Left hindlimb (tissue), 1 donor: ENCODE results near the gene AKIRIN1.
"Not testable (repeated sequence)": the region's sequence is repeated elsewhere in the genome, so short reads cannot be mapped to it uniquely, and the experiment has no call there.

Experiments used
- DNase-seq: peaks from one replicate; pipeline ENCODE4 v3.0.0-alpha.2; 2018

AKIRIN1 gene, protein sequence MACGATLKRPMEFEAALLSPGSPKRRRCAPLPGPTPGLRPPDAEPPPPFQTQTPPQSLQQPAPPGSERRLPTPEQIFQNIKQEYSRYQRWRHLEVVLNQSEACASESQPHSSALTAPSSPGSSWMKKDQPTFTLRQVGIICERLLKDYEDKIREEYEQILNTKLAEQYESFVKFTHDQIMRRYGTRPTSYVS

GRCh38 chr1:38990738-38991637 lies at the start of gene AKIRIN1:
Gene AKIRIN1, plus strand, starts transcription at chr1:38991276. Its CDS starts 105 bp downstream, at chr1:38991381.
- peak; percentile 99 for DNase-seq

DNA sequence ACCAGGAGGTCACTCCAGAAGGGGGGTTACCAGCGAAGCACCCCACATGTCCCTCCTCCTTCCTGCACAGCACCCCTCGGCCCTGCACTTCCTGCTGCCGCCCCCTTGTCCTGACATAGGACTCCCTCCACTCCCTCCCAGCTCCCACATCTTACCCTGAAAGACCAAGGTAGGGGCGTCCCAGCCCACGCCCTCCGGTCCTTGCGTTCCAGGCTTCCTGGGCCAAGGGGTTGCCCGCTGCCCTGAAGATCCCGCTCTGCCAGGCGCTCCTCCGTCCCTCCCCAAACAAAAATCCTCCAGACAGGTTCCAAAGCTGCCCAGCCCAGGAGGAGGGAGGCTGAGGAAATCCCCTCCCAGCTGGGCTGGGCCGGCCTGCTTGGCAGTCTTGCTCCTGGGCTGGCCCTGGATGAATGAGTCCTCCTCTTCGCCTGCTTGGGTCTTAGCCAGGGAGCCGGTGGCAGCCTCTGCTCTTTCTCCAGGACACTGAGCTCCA lies 49.5 kb upstream of the AKIRIN1 start, which contains the start of gene RHBDL2:
RHBDL2 (minus strand) TSS at position 304 of the 493 bp plus-strand sequence. CDS start 22,618 bp downstream, outside the sequence.
- DNase-seq: peak; percentile 80

DNA sequence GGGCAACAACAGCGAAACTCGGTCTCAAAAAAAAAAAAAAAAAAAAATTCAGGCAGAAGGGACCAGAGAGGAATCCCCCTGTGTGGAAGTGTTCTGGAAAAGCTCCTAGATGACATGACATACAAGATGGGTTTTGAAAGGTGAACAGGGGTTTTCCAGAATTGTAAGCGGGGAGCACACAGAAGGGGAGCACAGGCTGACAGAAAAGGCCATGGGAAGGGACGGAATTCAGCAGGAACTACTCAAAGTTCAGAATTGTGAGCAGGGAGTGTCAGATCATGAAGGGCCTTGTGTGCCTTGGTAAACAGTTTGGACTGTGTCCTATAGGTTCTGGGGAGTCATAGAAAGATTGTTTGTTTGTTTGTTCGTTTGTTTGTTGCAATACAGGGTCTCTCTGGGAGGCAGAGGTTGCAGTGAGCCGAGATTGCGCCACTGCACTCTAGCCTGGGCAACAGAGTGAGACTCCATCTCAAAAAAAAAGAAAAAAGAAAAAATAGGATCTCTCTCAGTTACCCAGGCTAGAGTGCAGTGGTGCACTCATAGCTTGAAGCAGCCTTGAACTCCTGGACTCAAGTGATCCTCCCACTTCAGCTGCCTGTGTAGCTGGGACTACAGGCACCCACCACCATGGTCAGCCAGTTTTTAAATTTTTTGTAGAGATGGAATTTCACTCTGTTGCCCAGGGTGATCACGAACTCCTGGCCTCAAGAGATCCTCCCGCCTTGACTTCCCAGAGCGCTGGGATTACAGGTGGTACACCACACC lies 48.2 kb upstream of the AKIRIN1 start:
- no peak for DNase-seq

DNA sequence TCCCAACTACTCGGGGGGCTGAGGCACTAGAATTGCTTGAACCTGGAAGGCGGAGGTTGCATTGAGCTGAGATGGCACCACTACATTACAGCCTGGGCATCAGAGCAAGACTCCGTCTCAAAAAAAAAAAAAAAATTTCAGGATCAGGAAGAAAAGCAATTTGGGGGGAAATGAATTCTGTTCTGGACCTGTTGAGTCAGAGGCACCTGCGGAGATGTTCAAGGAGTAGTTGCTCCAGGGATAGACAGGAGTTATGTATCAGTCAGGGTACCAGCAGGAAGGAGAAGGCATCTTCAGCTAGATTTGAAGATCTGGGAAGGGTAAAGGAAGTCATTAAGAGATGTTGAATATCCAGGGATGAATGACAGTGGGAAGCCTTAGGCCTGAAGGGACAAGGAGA lies 46.5 kb upstream of the AKIRIN1 start:
- DNase-seq: no peak

- DNase-seq: no peak
Measured at GRCh38 chr1:38950553-38950952, 40.5 kb upstream of the AKIRIN1 start.

GRCh38 chr1:38953433-38953860 lies 37.6 kb upstream of the AKIRIN1 start:
- DNase-seq: no peak

DNA sequence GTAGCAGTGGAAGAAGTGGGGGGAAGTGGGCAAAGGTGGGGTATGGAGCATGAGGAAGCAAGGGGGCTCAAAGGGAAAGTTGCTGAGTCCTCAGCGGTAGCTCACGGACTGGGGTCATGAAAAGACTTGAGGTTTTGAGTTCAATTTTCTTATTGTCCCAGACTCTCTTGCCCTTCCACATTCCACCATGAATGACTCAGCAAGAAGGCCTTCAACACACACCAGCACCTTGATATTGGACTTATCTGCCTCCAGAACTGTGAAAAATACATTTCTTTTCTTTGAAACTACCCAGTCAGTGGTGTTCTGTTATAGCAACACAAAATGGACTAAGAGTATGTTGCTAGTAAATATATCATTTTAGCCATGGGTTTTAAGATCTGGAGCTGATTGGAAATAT lies 32.1 kb upstream of the AKIRIN1 start:
- no peak for DNase-seq

DNA sequence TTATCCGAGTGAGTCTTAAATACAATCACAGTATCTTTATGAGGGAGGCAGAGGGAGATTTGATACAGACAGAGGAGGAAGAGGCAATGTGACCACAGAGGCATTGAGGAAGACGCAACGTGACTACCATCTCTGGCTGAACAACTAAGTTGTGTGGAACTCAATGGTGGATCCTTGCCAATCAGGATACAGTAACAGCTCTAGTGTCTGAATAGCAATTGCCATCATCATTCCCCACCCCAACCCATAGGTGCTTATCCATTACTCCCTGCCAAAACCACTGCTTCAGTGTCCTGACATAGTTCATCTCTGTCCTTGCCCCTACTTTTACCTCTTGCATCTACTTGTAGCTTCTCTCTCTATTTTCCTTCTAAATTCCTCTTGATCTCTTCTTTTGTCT lies 29.0 kb upstream of the AKIRIN1 start:
- no peak for DNase-seq

DNA sequence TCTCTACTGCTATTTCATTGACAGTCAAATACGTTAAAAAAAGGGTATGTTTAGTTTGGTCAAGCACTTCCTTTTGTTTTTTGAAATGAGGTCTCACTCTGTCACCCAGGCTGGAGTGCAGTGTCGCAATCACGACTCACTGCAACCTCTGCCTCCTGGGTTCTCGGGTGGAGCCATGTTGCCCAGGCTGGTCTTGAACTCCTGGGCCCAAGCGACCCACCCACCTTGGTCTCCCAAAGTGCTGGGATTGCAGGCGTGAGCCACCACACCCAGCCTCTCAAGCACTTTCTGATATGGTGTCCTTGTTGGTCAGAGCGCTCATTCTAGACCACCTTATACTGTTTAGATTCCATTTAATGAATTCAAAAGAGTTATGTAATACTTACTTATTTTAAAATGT lies 28.5 kb upstream of the AKIRIN1 start:
- no peak for DNase-seq

GRCh38 chr1:38964140-38964548 lies 26.9 kb upstream of the AKIRIN1 start:
- no peak for DNase-seq

DNA sequence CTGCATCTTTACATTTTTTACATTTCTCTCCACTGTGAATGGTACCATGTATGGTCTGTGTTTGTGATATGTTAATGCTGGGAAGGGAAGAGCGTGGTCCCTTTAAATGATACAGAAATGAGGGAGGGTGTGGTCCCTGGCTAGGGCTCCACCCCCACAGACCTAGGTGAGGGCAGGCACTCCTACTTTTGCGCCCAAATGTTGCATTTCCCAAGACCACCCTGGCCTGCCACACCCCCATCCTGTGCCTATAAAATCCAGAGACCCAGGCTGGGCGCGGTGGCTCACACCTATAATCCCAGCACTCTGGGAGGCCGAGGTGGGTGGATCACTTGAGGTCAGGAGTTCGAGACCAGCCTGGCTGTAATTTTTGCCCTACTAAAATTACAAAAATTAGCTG lies 17.9 kb upstream of the AKIRIN1 start:
- not testable (repeated sequence) for DNase-seq

DNA sequence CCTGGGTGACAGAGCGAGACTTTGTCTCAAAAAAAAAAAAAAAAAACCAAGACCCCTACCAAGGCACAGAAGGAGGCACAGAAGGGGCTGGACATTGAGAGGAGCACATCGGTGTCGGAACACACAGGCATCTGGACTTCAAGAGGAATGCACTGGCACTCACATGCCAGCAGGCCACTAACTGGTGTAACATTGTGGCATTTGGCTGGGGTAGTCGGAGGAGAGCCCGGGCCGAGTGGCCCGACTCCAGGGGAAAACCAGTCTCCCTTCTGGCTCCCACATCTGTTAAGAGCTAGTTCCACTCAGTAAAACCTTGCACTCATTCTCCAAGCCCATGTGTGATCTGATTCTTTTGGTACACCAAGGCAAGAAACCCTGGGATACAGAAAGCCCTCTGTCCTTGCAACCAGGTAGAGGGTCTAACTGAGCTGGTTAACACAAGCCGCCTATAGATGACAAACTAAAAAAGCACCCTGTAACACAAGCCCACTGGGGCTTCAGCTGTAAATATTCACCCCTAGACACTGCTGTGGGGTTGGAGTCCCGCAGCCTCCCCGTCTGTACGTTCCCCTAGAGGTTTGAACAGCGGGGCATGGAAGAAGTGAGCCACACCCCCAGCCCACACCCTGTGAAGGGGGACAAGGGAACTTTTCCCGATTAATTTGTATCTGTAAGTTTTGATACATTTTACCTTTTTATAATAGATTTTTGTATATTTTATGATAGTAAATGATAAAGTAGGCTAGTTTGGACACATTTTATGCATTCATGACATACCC lies 17.2 kb upstream of the AKIRIN1 start:
- DNase-seq: no peak

DNA sequence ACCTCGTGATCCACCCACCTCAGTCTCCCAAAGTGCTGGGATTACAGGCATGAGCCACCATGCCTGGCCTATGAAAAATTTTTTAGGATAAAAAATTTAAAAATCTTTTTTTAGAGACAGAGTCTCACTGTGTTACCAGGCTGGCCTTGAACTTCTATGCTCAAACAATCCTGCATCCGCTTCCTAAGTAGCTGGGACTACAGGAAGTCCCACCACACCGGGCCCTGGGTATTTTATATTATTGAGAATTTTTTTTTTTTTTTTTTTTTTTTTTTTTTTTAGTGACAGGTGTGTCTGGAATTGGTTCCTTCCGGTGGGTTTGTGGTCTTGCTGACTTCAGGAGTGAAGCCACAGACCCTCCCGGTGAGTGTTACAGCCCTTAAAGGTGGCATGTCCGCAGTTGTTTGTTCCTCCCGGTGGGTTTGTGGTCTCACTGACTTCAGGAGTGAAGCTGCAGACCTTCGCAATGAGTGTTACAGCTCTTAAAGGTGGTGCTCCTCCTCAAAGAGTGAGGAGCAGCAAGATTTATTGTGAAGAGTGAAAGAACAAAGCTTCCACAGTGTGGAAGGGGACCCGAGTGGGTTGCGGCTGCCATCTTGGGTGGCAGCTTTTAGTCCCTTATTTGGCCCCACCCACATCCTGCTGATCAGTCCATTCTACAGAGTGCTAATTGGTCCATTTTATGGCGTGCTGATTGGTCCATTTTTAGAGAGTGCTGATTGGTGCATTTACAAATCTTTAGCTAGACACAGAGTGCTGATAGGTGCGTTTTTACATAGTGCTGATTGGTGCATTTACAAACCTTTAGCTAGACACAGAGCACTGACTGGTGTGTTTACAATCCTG lies 13.5 kb upstream of the AKIRIN1 start:
- not testable (repeated sequence) for DNase-seq

GRCh38 chr1:38978245-38978542 lies 12.9 kb upstream of the AKIRIN1 start:
- not testable (repeated sequence) for DNase-seq

GRCh38 chr1:38979380-38979779 lies 11.7 kb upstream of the AKIRIN1 start:
- not testable (repeated sequence) for DNase-seq

GRCh38 chr1:38989979-38990378 lies 1.1 kb upstream of the AKIRIN1 start:
- no peak for DNase-seq

- DNase-seq: no peak
Measured at GRCh38 chr1:38990386-38990737, 714 bp upstream of the AKIRIN1 start.

DNA sequence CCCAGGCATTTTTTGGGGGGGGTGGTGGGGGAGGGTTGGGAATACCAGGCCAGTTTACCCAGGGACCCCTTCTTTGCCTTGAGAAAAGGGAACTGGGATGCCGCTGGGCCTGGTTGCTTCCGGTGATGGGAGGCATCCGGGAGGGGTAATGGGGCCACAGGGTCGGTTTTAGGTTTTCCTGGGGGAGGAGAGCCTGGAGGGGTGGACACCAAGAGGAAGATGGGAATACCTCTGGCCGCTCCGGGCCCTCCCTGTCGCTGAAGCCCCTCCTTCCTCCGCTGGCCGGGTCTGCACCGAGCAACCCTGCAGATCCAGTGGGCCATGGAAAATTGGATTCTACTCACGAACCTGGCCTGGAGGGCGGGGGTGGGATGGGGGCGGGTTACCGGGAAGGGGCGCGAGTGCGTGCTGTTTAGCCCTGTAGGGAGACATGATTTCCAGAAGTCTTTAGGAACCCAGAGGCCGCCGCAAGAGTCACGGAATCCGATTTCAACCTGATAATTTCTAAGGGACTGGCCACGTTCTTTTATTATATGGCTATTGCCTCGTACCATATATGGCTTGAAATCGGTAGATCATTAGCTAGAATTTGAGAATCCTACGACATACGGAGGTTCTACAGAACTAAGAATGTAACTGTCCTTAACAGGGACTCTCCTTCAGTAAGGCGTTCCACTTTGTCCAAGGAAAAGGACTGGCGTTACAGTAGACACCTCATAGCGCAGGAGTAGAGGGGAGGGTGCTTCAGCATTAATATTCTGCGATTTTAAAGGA lies 749 bp downstream of the AKIRIN1 start:
- DNase-seq: peak; percentile 77

DNA sequence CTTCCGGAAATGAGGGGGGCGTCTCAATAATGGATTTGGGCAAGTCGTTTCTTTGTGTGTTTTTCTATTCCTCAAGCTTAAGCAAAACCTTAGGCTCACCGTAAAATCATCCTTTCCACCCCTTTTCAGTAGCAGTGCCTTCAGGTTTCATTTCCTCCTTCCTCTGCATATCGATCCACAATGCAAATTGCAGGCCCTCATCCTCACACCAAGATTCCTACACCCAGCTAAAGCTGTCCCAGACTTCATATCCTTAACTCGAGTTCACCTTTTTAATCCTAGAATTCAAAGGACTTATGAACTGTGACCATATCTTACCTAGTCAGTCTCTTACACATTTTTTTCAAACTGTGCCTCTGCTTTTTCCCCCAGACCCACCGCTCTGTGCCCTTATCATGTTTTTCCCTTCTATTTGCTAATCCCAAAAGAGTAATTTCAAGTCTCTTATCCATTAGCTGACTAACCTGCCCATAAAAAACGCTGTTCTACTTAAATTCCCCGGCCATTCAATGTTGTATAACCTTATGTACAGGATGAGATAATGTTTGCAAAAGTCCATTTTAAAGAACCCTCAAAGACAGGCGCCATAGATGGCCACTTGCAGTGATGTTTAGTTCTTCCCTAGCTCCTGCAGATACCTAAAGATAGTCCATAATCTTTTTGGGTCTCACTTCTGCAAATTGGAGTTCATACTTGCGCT lies 1.5 kb downstream of the AKIRIN1 start:
- DNase-seq: no peak

GRCh38 chr1:38994196-38994595 lies 3.1 kb downstream of the AKIRIN1 start:
- no peak for DNase-seq
